Tibial nerve (tissue), 4 donors: ENCODE measurements around the gene TMEM91.

Experiments used
- EP300 ChIP-seq, 2 donors: sonication (generic); formaldehyde crosslinking; IDR thresholded peaks; one replicate each; pipeline ENCODE4 v1.6.1; 2017; ENCODE audit warnings: antibody characterized with exemption in 2 of 2, mild to moderate bottlenecking in 1 of 2
- POLR2A ChIP-seq, 2 donors: fragments of 450-650 bp; IDR thresholded peaks; one replicate each; pipeline ENCODE4 v1.6.1; 2017; ENCODE audit warnings: antibody characterized with exemption in 2 of 2, mild to moderate bottlenecking in 2 of 2, moderate library complexity in 2 of 2
- TF ChIP-seq, protein P1 (sequence below), 5 experiments: fragments of 200-600 bp in 3 of 5; fragments of 450-650 bp in 2 of 5; sonication (generic) in 3 of 5; IDR thresholded peaks; one replicate each; pipeline ENCODE4 v1.5.1; 2016 to 2019; ENCODE audit warnings: antibody characterized with exemption in 5 of 5, mild to moderate bottlenecking in 3 of 5, moderate library complexity in 2 of 5

DNA sequence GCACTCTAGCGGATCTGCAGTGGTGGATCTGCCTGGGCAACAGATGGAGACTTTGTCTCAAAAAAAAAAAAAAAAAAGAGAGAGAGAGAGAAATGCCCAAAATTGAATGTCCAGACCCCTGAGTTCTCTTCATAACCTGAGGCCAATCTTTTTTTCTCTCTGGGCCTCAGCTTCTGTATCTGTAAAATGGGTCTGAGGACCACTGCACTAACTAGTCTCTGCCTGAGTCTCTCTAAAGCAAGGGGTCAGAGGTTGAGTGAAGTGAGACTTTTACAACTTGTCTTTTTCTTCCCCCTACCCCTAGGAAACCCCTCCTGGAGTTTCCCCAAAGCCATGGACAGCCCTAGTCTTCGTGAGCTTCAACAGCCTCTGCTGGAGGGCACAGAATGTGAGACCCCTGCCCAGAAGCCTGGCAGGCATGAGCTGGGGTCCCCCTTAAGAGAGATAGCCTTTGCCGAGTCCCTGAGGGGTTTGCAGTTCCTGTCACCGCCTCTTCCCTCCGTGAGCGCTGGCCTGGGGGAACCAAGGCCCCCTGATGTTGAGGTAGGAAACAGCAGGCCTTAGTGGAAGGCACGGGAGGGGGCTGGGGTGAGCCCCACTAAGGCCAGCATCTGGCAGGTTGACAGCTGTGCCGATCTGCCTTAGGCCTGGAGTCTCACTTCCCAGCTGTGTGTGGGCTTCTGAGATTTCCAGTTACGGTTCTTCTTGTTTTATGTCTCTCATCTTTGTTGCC, 1.8 kb downstream of the TMEM91 start:
- no peak for TF ChIP-seq EP300 (IDR thresholded peaks at IDR 0.05)
- TF ChIP-seq, protein P1, sequence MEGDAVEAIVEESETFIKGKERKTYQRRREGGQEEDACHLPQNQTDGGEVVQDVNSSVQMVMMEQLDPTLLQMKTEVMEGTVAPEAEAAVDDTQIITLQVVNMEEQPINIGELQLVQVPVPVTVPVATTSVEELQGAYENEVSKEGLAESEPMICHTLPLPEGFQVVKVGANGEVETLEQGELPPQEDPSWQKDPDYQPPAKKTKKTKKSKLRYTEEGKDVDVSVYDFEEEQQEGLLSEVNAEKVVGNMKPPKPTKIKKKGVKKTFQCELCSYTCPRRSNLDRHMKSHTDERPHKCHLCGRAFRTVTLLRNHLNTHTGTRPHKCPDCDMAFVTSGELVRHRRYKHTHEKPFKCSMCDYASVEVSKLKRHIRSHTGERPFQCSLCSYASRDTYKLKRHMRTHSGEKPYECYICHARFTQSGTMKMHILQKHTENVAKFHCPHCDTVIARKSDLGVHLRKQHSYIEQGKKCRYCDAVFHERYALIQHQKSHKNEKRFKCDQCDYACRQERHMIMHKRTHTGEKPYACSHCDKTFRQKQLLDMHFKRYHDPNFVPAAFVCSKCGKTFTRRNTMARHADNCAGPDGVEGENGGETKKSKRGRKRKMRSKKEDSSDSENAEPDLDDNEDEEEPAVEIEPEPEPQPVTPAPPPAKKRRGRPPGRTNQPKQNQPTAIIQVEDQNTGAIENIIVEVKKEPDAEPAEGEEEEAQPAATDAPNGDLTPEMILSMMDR (IDR thresholded peaks at IDR 0.05), result no peak
- no peak for TF ChIP-seq POLR2A (IDR thresholded peaks at IDR 0.05)
